H1 (cell line): Measurements from ENCODE around the gene WDR1. TPM values are rescaled to one million over a fixed set of nuclear protein-coding genes. Genes with fewer than 3 reads are reported as not detected.

ENCODE experiments used
- CTCF ChIA-PET: fragments of 300-600 bp; sonication (Branson Sonifier 250); formaldehyde crosslinking; loops from one replicate; lab custom pipeline; 2021; ENCODE audit not compliant: partially characterized antibody; lab: Charles Lee
- POLR2A ChIA-PET: fragments of 300-600 bp; sonication (Branson Sonifier 250); formaldehyde crosslinking; loops from one replicate; lab custom pipeline; 2021; ENCODE audit warnings: inconsistent platforms; ENCODE audit not compliant: partially characterized antibody; lab: Charles Lee
- DNase-seq, 2 experiments: peaks; one replicate each; pipeline versions ENCODE4 v3.0.0 to v3.0.0-alpha.2; 2010 to 2022; ENCODE audit warnings: low spot score in 2 of 2, low read depth in 1 of 2, mixed read lengths in 1 of 2
- FAIRE-seq: peaks from 2 replicates; lab custom pipeline; 2011; peaks lifted over from hg19 to GRCh38; lab: Jason Lieb, UNC
- H2AFZ ChIP-seq: 2 replicates; pipeline ENCODE4 v1.8.1; 2012; ENCODE audit warnings: low read length, inconsistent platforms
- H2AK5ac ChIP-seq: 2 replicates; pipeline ENCODE4 v1.6.1; 2013; ENCODE audit warnings: low read depth, low read length
- H2BK120ac ChIP-seq: replicated peaks from 2 replicates; pipeline ENCODE3; 2013; ENCODE audit warnings: low read depth, low read length, inconsistent platforms
- H2BK12ac ChIP-seq: 2 replicates; pipeline ENCODE4 v1.6.1; 2013; ENCODE audit warnings: low read depth, low read length
- H2BK15ac ChIP-seq: 2 replicates; pipeline ENCODE4 v1.6.1; 2013; ENCODE audit warnings: low read length
- H2BK20ac ChIP-seq: 2 replicates; pipeline ENCODE4 v1.6.1; 2013; ENCODE audit warnings: low read length
- H2BK5ac ChIP-seq: 2 replicates; pipeline ENCODE4 v1.6.1; 2013; ENCODE audit warnings: low read depth, low read length
- H3K14ac ChIP-seq: 2 replicates; pipeline ENCODE4 v1.6.1; 2013; ENCODE audit warnings: inconsistent platforms; ENCODE audit not compliant: insufficient read length
- H3K18ac ChIP-seq: 2 replicates; pipeline ENCODE4 v1.6.1; 2013; ENCODE audit warnings: low read length; ENCODE audit errors: extremely low read depth
- H3K23ac ChIP-seq: 2 replicates; pipeline ENCODE4 v1.6.1; 2013; ENCODE audit warnings: inconsistent platforms; ENCODE audit not compliant: insufficient read length
- H3K23me2 ChIP-seq: 2 replicates; pipeline ENCODE4 v1.6.1; 2013; ENCODE audit warnings: low read depth, low read length
- H3K27ac ChIP-seq: 2 replicates; pipeline ENCODE4 v1.6.1; 2011; ENCODE audit warnings: low read depth, low read length, inconsistent platforms
- H3K27me3 ChIP-seq, 4 experiments: replicated peaks in 1 of 4; 1 replicate in 1 of 4; 2 replicates in 3 of 4; pipeline versions ENCODE4 v1.6.1 to v1.8.1; 2011 to 2013; ENCODE audit warnings: low read length in 3 of 4, mild to moderate bottlenecking in 3 of 4, inconsistent platforms in 2 of 4, mixed read lengths in 2 of 4, moderate library complexity in 1 of 4; ENCODE audit not compliant: control insufficient read depth in 3 of 4, insufficient read depth in 3 of 4; ENCODE audit errors: extremely low read depth in 1 of 4
- H3K36me3 ChIP-seq, 4 experiments: 2 replicates each; pipeline versions ENCODE4 v1.6.1 to v1.8.1; 2011 to 2013; ENCODE audit warnings: mild to moderate bottlenecking in 4 of 4, low read length in 3 of 4, moderate library complexity in 2 of 4, control low read depth in 1 of 4, inconsistent platforms in 1 of 4; ENCODE audit not compliant: insufficient read depth in 4 of 4, control insufficient read depth in 2 of 4
- H3K4ac ChIP-seq: replicated peaks from 2 replicates; pipeline ENCODE3; 2013; ENCODE audit warnings: low read length, low read depth, mixed read lengths, inconsistent platforms; ENCODE audit not compliant: insufficient read length
- H3K4me1 ChIP-seq, 4 experiments: replicated peaks in 1 of 4; 1 replicate in 1 of 4; 2 replicates in 3 of 4; pipeline versions ENCODE4 v1.6.1 to v1.8.1; 2011 to 2013; ENCODE audit warnings: low read length in 3 of 4, inconsistent platforms in 2 of 4, mixed read lengths in 1 of 4; ENCODE audit not compliant: insufficient read depth in 4 of 4, control insufficient read depth in 3 of 4
- H3K4me2 ChIP-seq, 2 experiments: 2 replicates each; pipeline versions ENCODE4 v1.6.1 to v1.8.1; 2011 to 2013; ENCODE audit warnings: low read depth in 2 of 2, low read length in 2 of 2, control low read depth in 1 of 2, inconsistent platforms in 1 of 2, mild to moderate bottlenecking in 1 of 2; ENCODE audit not compliant: insufficient read depth in 1 of 2
- H3K4me3 ChIP-seq, 4 experiments: fragments of 200-600, 300-600 bp in 1 of 4; sonication (generic), shearing (Covaris generic), sonication (Bioruptor Twin) in 1 of 4; 2 replicates each; pipeline versions ENCODE4 v1.5.1 to v1.8.1; 2011 to 2016; ENCODE audit warnings: low read length in 4 of 4, low read depth in 3 of 4, control low read depth in 2 of 4, inconsistent platforms in 2 of 4, mild to moderate bottlenecking in 2 of 4, mixed read lengths in 1 of 4, moderate library complexity in 1 of 4; ENCODE audit not compliant: insufficient read depth in 2 of 4; ENCODE audit errors: extremely low read depth in 1 of 4
- H3K56ac ChIP-seq: replicated peaks from 2 replicates; pipeline ENCODE3; 2013; ENCODE audit warnings: low read depth, mild to moderate bottlenecking, mixed read lengths, low read length, inconsistent platforms; ENCODE audit not compliant: insufficient read length
- H3K79me1 ChIP-seq: 2 replicates; pipeline ENCODE4 v1.6.1; 2013; ENCODE audit warnings: low read depth, low read length, control low read depth
- H3K79me2 ChIP-seq, 2 experiments: 2 replicates each; pipeline versions ENCODE4 v1.6.1 to v1.8.1; 2012 to 2013; ENCODE audit warnings: low read length in 2 of 2, mild to moderate bottlenecking in 2 of 2, inconsistent platforms in 1 of 2; ENCODE audit not compliant: insufficient read depth in 2 of 2, control insufficient read depth in 1 of 2
- H3K9ac ChIP-seq, 4 experiments: replicated peaks in 1 of 4; 1 replicate in 1 of 4; 2 replicates in 3 of 4; pipeline versions ENCODE4 v1.6.1 to v1.8.1; 2011 to 2013; ENCODE audit warnings: low read depth in 3 of 4, low read length in 3 of 4, control low read depth in 2 of 4, mild to moderate bottlenecking in 2 of 4, moderate library complexity in 2 of 4, inconsistent platforms in 1 of 4; ENCODE audit errors: extremely low read depth in 1 of 4
- H3K9me3 ChIP-seq, 2 experiments: 2 replicates each; pipeline versions ENCODE4 v1.6.1 to v1.8.1; 2012 to 2013; ENCODE audit warnings: mild to moderate bottlenecking in 2 of 2, moderate library complexity in 2 of 2, control low read depth in 1 of 2, inconsistent platforms in 1 of 2, low read depth in 1 of 2, low read length in 1 of 2, mixed read lengths in 1 of 2; ENCODE audit not compliant: insufficient read depth in 2 of 2
- H4K20me1 ChIP-seq, 2 experiments: replicated peaks in 1 of 2; 2 replicates each; pipeline versions ENCODE3 to v1.8.1; 2011 to 2013; ENCODE audit warnings: inconsistent platforms in 2 of 2, low read length in 2 of 2, mild to moderate bottlenecking in 1 of 2; ENCODE audit not compliant: insufficient read depth in 2 of 2, control insufficient read depth in 1 of 2
- H4K5ac ChIP-seq: 2 replicates; pipeline ENCODE4 v1.6.1; 2013; ENCODE audit warnings: low read length, low read depth, mixed read lengths, inconsistent platforms; ENCODE audit not compliant: insufficient read length
- H4K8ac ChIP-seq: 2 replicates; pipeline ENCODE4 v1.8.0; 2013; ENCODE audit warnings: mild to moderate bottlenecking, moderate library complexity, low read length, inconsistent platforms; ENCODE audit not compliant: insufficient read depth; ENCODE audit errors: extremely low read depth
- H4K91ac ChIP-seq: replicated peaks from 2 replicates; pipeline ENCODE3; 2013; ENCODE audit warnings: low read length, mixed read lengths, inconsistent platforms; ENCODE audit not compliant: insufficient read length
- ASH2L ChIP-seq: fragments of 200-600, 300-600 bp; sonication (generic); IDR thresholded peaks from one replicate; pipeline ENCODE4 v1.7.1; 2017; ENCODE audit warnings: low read length
- BACH1 ChIP-seq: IDR thresholded peaks from 2 replicates; pipeline ENCODE4 v1.6.1; 2012; ENCODE audit warnings: low read length, improper control_type of control experiment
- CTBP2 ChIP-seq: IDR thresholded peaks from 2 replicates; pipeline ENCODE4 v1.7.0; 2011; ENCODE audit warnings: borderline replicate concordance, mild to moderate bottlenecking, moderate library complexity, mixed read lengths, low read length; ENCODE audit not compliant: insufficient read depth, insufficient read length
- GABPA ChIP-seq: IDR thresholded peaks from 2 replicates; pipeline ENCODE4 v1.6.1; 2011; ENCODE audit warnings: mild to moderate bottlenecking, low read length, moderate library complexity, borderline replicate concordance; ENCODE audit not compliant: insufficient read depth
- MAFK ChIP-seq: IDR thresholded peaks from 2 replicates; pipeline ENCODE4 v1.6.1; 2012; ENCODE audit warnings: low read depth, mild to moderate bottlenecking, improper control_type of control experiment, low read length
- PHF8 ChIP-seq: fragments of 200-600 bp; sonication (generic); conservative IDR thresholded peaks from 2 replicates; pipeline ENCODE4 v1.7.1; 2012; ENCODE audit warnings: low read depth, mild to moderate bottlenecking, inconsistent platforms, low read length, moderate library complexity
- RAD21 ChIP-seq, 2 experiments: IDR thresholded peaks in 1 of 2; conservative IDR thresholded peaks in 1 of 2; 2 replicates each; pipeline ENCODE4 v1.6.1; 2011; ENCODE audit warnings: low read depth in 2 of 2, low read length in 2 of 2, improper control_type of control experiment in 1 of 2, inconsistent platforms in 1 of 2, mild to moderate bottlenecking in 1 of 2, moderate library complexity in 1 of 2
- SP1 ChIP-seq: IDR thresholded peaks from 2 replicates; pipeline ENCODE4 v1.6.1; 2011; ENCODE audit warnings: low read depth, low read length
- TAF1 ChIP-seq: IDR thresholded peaks from 2 replicates; pipeline ENCODE4 v1.6.1; 2011; ENCODE audit warnings: mild to moderate bottlenecking, low read depth, low read length
- TBP ChIP-seq: IDR thresholded peaks from 2 replicates; pipeline ENCODE4 v1.6.1; 2011; ENCODE audit warnings: low read depth, low read length, improper control_type of control experiment
- ZNF274 ChIP-seq: IDR thresholded peaks from 2 replicates; pipeline ENCODE4 v1.7.0; 2012; ENCODE audit warnings: low read length, borderline replicate concordance; ENCODE audit errors: extremely low read depth
- WGBS, 2 experiments: shearing (Covaris generic) in 1 of 2; methylation state at CpG; one replicate each; pipeline versions ENCODE4 v1.1.6 to v1.1.7; 2013 to 2015; ENCODE audit warnings: low lambda C conversion rate in 2 of 2, mixed read lengths in 2 of 2, inconsistent platforms in 1 of 2, low coverage in 1 of 2, missing lambda C conversion rate in 1 of 2; ENCODE audit not compliant: insufficient replicate concordance in 2 of 2, insufficient coverage in 1 of 2, insufficient read length in 1 of 2; ENCODE audit errors: extremely low coverage in 1 of 2, missing lambda C conversion rate in 1 of 2; 5-methylcytosine and 5-hydroxymethylcytosine counted together
- polyA plus RNA-seq, 7 experiments: library from polyadenylated mRNA; depleted of rRNA in 3 of 7; stranded (reverse) in 5 of 7; unstranded in 2 of 7; fragments of >200 nt in 5 of 7; fragments of 200-250 nt in 2 of 7; gene quantifications; 1 replicate in 5 of 7; 2 replicates in 1 of 7; 4 replicates in 1 of 7; pipeline versions ENCODE4 v1.2.1 to v1.2.3, GENCODE V29; 2011 to 2013; ENCODE audit warnings: missing spikeins in 2 of 7, mixed read lengths in 2 of 7
- total RNA-seq: library from RNA; stranded (reverse); fragmentation: NEBNext Ultra II Directional; extraction: Animal tissue kit (Norgen Biotek cat#: 25700); gene quantifications from 2 replicates; pipeline ENCODE4 v1.2.1, GENCODE V29; 2021

WDR1 gene
- total and polyA plus RNA-seq, 2 of the 8 experiments (the other 6 are each of a cell fraction or from before 2014, with no cell fraction given) = 315 to 377 TPM

DNA sequence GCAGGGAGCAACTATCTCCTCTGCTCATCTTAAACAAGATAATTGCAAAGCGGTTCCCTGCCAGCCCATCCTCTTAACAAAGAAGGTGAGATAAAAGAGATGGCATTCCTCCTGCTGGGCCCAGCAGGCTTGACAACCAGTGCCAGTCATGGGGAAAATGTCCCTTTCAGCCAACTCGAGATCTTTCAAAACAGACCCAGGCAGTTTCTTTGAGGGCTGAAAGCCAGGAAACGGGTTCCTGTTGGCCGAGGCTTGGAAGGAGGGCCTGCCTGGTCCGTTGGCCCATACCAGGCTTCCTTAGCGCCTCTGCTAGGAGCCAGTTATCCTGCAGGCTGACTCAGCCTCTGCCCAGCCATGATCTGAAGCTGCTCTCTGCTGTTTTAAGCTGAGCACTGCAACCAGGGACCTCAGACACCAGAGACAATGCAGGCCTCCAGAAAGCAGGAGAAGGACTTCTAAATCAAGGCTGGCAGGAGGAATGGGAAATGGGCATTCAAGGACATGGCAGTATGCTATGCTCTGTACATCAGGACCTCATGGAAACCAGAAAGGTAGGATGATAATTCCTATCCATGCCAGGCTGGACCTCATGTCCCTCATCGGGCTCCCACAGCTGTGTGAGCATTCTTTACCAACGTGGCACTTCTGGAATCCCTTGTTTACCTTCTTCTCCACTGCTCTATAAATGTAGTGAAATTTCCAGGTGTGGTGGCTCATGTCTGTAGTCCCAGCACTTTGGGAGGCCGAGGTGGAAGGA, 52.9 kb downstream of the WDR1 start:
- no peaks in the 10 kb centered on the region for H3K27me3 ChIP-seq
- H2BK5ac ChIP-seq = no peak overlapping the region; the same call in 1 of the 2 replicates
- FAIRE-seq (peak; percentile 87), DNase-seq (peak; percentile 62 to 71)
- H3K79me1 ChIP-seq = no peaks in the 10 kb centered on the region
- H3K79me2 ChIP-seq = no peaks in the 10 kb centered on the region
- no peak overlapping the region for H3K9ac ChIP-seq
- ChIA-PET CTCF (interaction anchor here (0.6 to 3.0 kb wide), 16 partner anchors 9 to 369 kb away, joined by 3 to 12 read pairs (median 4); no protein-coding TSS in a partner anchor), POLR2A (interaction anchor here (1.0 to 1.9 kb wide), 7 partner anchors 9 to 52 kb away, joined by 3 to 9 read pairs (median 4); no protein-coding TSS in a partner anchor)
- H3K18ac ChIP-seq = no peak overlapping the region
- H2BK15ac ChIP-seq = 0 out of 2 replicates have a peak overlapping the region, but pooled peaks have one; percentile 31
- no peak overlapping the region for H4K91ac ChIP-seq
- peak overlapping the region in 1 of 2 experiments; percentile 34; a peak in 1 of 4 replicates for H3K4me2 ChIP-seq
- 0 out of 4 replicates have a peak, but pooled peaks cover 0 to 2% of the 10 kb centered on the region in 2 experiments for H3K9me3 ChIP-seq
- WGBS, 2 experiments = 41% methylated on average over 9 of the region's 9 CpGs; no CpG with 5 or more reads in 1 of the 2 experiments
- H2AK5ac ChIP-seq = no peak overlapping the region
- H4K20me1 ChIP-seq = no peaks in the 10 kb centered on the region
- no peaks in the 10 kb centered on the region for H3K23me2 ChIP-seq
- no peak overlapping the region for H2AFZ ChIP-seq
- no peak overlapping the region for H4K5ac ChIP-seq
- H3K4me3 ChIP-seq = no peak overlapping the region
- H2BK120ac ChIP-seq = no peak overlapping the region
- H3K36me3 ChIP-seq = no peaks in the 10 kb centered on the region; a peak in 1 of 8 replicates
- H3K23ac ChIP-seq = no peak overlapping the region
- no peak overlapping the region for H3K14ac ChIP-seq
- no peak overlapping the region for H3K27ac ChIP-seq
- H4K8ac ChIP-seq = no peak overlapping the region
- no peak overlapping the region for H2BK12ac ChIP-seq
- no peak overlapping the region for H3K4ac ChIP-seq
- H3K4me1 ChIP-seq = peaks cover 0 to 10% (median 3%) of the 10 kb centered on the region in 4 experiments; a peak in 4 of 7 replicates
- no peak overlapping the region for H3K56ac ChIP-seq
- H2BK20ac ChIP-seq = no peak overlapping the region
- no peak for TF ChIP-seq PHF8
- no peak; the same call in 1 of the 2 replicates for TF ChIP-seq BACH1
- TF ChIP-seq SP1 = peak; percentile 32; the same call in 1 of the 2 replicates
- TF ChIP-seq GABPA = no peak
- TF ChIP-seq MAFK = peak; percentile 77; the same call in 1 of the 2 replicates
- TF ChIP-seq TBP = peak; percentile 63
- TF ChIP-seq ZNF274 = no peak
- TF ChIP-seq RAD21 (IDR thresholded peaks at IDR 0.05 in 1 of 2, conservative IDR thresholded peaks at IDR 0.05 in 1 of 2; ENCODE audit: low read depth in 2 of 2, low read length in 2 of 2) = peak; percentile 83 to 87
- TF ChIP-seq ASH2L = no peak
- no peak for TF ChIP-seq TAF1
- TF ChIP-seq CTBP2 = peak; percentile 93
